H1 (cell line): ENCODE data around the gene SLC25A51. TPM values are rescaled to one million over a fixed set of nuclear protein-coding genes. Genes with fewer than 3 reads are reported as not detected.

Source experiments
- CHD7 ChIP-seq: fragments of 300-600 bp; sonication (generic); IDR thresholded peaks from 2 replicates; pipeline ENCODE4 v1.7.1; 2012; ENCODE audit warnings: low read length, moderate library complexity, mild to moderate bottlenecking, inconsistent platforms; ENCODE audit not compliant: insufficient replicate concordance
- TCF12 ChIP-seq: IDR thresholded peaks from 2 replicates; pipeline ENCODE4 v1.6.1; 2011; ENCODE audit warnings: low read depth, mild to moderate bottlenecking, low read length
- polyA plus RNA-seq, 7 experiments: library from polyadenylated mRNA; depleted of rRNA in 3 of 7; stranded (reverse) in 5 of 7; unstranded in 2 of 7; fragments of >200 nt in 5 of 7; fragments of 200-250 nt in 2 of 7; gene quantifications; 1 replicate in 5 of 7; 2 replicates in 1 of 7; 4 replicates in 1 of 7; pipeline versions ENCODE4 v1.2.1 to v1.2.3, GENCODE V29; 2011 to 2013; ENCODE audit warnings: missing spikeins in 2 of 7, mixed read lengths in 2 of 7
- total RNA-seq: library from RNA; stranded (reverse); fragmentation: NEBNext Ultra II Directional; extraction: Animal tissue kit (Norgen Biotek cat#: 25700); gene quantifications from 2 replicates; pipeline ENCODE4 v1.2.1, GENCODE V29; 2021

Gene SLC25A51
- total and polyA plus RNA-seq, 2 of the 8 experiments (the other 6 are each of a cell fraction or from before 2014, with no cell fraction given) = 8.0 to 14.5 TPM

DNA sequence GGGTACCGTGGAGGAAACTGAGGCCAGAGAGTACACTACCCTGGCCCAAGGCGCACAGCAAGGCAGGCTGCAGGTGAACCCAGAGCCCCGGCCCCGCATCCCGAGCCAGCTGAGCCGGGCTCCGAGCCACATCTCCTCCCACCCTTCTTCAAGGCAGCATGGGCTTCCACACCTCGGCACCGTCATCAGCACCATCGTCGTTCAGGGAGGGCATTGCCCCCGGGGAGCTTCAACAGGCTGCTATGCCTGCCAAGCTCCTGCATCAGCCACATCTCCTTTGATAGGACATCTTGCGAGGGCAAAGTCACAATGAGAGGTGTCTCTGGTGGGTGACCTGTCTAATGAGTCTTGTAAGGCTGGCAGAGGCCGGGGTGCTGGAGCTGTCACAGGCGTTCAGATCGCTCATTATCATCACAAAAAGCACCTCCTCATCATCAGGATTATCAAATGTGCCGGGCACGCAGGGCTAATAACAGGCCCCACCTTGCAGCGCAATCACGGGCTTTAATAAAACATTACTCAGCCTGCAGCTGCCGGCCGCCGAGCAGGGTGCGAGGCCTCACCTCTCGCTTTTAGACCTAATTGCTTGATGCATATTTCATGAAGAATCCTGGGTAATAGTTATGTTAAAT is 20.0 kb upstream of the SLC25A51 start (continued):
- TF ChIP-seq TCF12 = no peak
- TF ChIP-seq CHD7 = no peak
- TF ChIP-seq, all 59 proteins: peak for 0
